ENCODE results near the gene ZFYVE9. TPM values are rescaled to one million over a fixed set of nuclear protein-coding genes. Genes with fewer than 3 reads are reported as not detected.

The ZFYVE9 gene
- total RNA-seq, 6 experiments from 2014 or later: 15.4 to 18.9 (median 17.4) TPM

- Mint-ChIP-seq H3K36me3 (ENCODE audit: low read depth) (peaks cover 35% of the 10 kb centered on the region), H3K27ac (no peak overlapping the region), H3K27me3 (ENCODE audit: insufficient read depth) (no peaks in the 10 kb centered on the region), H3K4me3 (no peak overlapping the region), H3K9me3 (peaks cover 27% of the 10 kb centered on the region), H3K4me1 (ENCODE audit: low read depth) (no peaks in the 10 kb centered on the region)
- TF ChIP-seq, protein P1, sequence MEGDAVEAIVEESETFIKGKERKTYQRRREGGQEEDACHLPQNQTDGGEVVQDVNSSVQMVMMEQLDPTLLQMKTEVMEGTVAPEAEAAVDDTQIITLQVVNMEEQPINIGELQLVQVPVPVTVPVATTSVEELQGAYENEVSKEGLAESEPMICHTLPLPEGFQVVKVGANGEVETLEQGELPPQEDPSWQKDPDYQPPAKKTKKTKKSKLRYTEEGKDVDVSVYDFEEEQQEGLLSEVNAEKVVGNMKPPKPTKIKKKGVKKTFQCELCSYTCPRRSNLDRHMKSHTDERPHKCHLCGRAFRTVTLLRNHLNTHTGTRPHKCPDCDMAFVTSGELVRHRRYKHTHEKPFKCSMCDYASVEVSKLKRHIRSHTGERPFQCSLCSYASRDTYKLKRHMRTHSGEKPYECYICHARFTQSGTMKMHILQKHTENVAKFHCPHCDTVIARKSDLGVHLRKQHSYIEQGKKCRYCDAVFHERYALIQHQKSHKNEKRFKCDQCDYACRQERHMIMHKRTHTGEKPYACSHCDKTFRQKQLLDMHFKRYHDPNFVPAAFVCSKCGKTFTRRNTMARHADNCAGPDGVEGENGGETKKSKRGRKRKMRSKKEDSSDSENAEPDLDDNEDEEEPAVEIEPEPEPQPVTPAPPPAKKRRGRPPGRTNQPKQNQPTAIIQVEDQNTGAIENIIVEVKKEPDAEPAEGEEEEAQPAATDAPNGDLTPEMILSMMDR (IDR thresholded peaks at IDR 0.05): no peak
- no peak for DNase-seq
These were observed 75.1 kb downstream of the ZFYVE9 start for GRCh38 chr1:52216907-52217458.

DNA sequence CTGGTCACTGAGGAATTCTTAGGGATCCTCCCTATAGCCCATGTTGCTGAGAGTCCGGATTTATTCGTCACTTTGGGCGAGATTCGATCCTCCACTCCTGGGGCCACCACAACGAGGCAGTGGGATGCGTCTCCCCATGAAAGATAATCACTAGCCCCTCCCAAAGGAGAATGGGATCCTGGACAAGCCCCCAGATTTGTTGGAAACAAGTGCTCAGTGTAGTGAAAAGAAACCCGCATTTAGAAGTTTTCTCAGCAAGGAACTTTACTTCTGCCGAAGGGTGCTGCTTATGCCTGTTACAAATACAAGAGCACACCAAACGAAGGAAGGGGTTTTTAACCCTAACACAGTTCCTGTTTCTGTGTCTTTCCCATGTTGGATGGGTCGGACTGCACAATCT is 83.3 kb downstream of the ZFYVE9 start:
- TF ChIP-seq, protein P1 (IDR thresholded peaks at IDR 0.05): no peak
- no peak overlapping the region for H3K4me3 Mint-ChIP-seq
- no peaks in the 10 kb centered on the region for H3K4me1 Mint-ChIP-seq (ENCODE audit: low read depth)
- H3K27me3 Mint-ChIP-seq (ENCODE audit: insufficient read depth): peaks cover 2% of the 10 kb centered on the region; the same call in 1 of the 2 replicates
- no peak for DNase-seq
- peaks cover 15% of the 10 kb centered on the region for H3K36me3 Mint-ChIP-seq (ENCODE audit: low read depth)
- H3K9me3 Mint-ChIP-seq: no peaks in the 10 kb centered on the region; the same call in 1 of the 2 replicates
- H3K27ac Mint-ChIP-seq: no peak overlapping the region

GRCh38 chr1:52229494-52229893 is 87.6 kb downstream of the ZFYVE9 start:
- Mint-ChIP-seq H3K27me3 (ENCODE audit: insufficient read depth) (peaks cover 2% of the 10 kb centered on the region; the same call in 1 of the 2 replicates), H3K9me3 (no peaks in the 10 kb centered on the region; the same call in 1 of the 2 replicates), H3K4me1 (ENCODE audit: low read depth) (peaks cover 2% of the 10 kb centered on the region), H3K27ac (no peak overlapping the region), H3K4me3 (no peak overlapping the region), H3K36me3 (ENCODE audit: low read depth) (peaks cover 15% of the 10 kb centered on the region)
- TF ChIP-seq, protein P1 (IDR thresholded peaks at IDR 0.05): no peak
- DNase-seq: no peak

GRCh38 chr1:52233463-52233862 is 91.6 kb downstream of the ZFYVE9 start:
- H3K9me3 Mint-ChIP-seq: no peaks in the 10 kb centered on the region
- TF ChIP-seq, protein P1 (IDR thresholded peaks at IDR 0.05): no peak
- H3K4me3 Mint-ChIP-seq: no peak overlapping the region
- H3K4me1 Mint-ChIP-seq (ENCODE audit: low read depth): peaks cover 37% of the 10 kb centered on the region
- no peak overlapping the region for H3K27ac Mint-ChIP-seq
- no peaks in the 10 kb centered on the region; the same call in 1 of the 2 replicates for H3K36me3 Mint-ChIP-seq (ENCODE audit: low read depth)
- H3K27me3 Mint-ChIP-seq (ENCODE audit: insufficient read depth): no peaks in the 10 kb centered on the region
- DNase-seq: no peak

DNA sequence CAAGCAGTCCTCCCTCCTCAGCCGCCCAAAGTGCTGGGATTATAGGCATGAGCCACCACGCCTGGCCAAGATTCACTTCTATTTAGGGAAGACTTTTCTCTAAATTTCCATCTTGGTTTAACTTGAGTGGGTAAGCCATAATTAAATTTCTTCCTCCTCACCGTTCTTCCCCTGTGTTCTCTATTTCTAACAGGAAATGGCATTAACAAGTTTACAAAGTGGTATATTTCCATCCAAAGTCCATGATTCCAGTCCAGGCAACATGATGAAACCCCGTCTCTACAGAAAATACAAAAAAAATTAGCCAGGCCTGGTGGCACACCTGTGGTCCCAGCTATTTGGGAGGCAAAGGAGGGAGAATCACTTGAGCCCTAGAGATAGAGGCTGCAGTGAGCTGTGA is 92.1 kb downstream of the ZFYVE9 start:
- no peaks in the 10 kb centered on the region; the same call in 1 of the 2 replicates for H3K36me3 Mint-ChIP-seq (ENCODE audit: low read depth)
- TF ChIP-seq, protein P1 (IDR thresholded peaks at IDR 0.05): no peak

More for the DNA sequence above, 92.1 kb downstream of the ZFYVE9 start:
- no peaks in the 10 kb centered on the region for H3K27me3 Mint-ChIP-seq (ENCODE audit: insufficient read depth)
- no peak overlapping the region for H3K4me3 Mint-ChIP-seq
- DNase-seq: no peak
- peaks cover 43% of the 10 kb centered on the region for H3K4me1 Mint-ChIP-seq (ENCODE audit: low read depth)
- H3K9me3 Mint-ChIP-seq: no peaks in the 10 kb centered on the region
- H3K27ac Mint-ChIP-seq: no peak overlapping the region
